Neural progenitor cell (in vitro differentiated cells): ENCODE measurements around the gene PCSK4. TPM values are rescaled to one million over a fixed set of nuclear protein-coding genes. Genes with fewer than 3 reads are reported as not detected.
A peak's percentile ranks its signal among the peaks of the same experiment; 100 is the strongest.

Source experiments
- DNase-seq: peaks from one replicate; pipeline ENCODE4 v3.0.0-alpha.2; 2016; ENCODE audit warnings: low spot score
- H2AFZ ChIP-seq: fragments of 200-600 bp; sonication (generic); replicated peaks from 2 replicates; pipeline ENCODE4 v1.6.1; 2016; ENCODE audit warnings: antibody characterized with exemption
- H3F3A ChIP-seq: fragments of 200-600 bp; sonication (generic); 2 replicates; pipeline ENCODE4 v1.6.1; 2016; ENCODE audit warnings: antibody characterized with exemption, low read depth
- H3K27ac ChIP-seq: fragments of 200-600 bp; sonication (generic); 2 replicates; pipeline ENCODE4 v1.5.1; 2016; ENCODE audit warnings: mild to moderate bottlenecking
- H3K27me3 ChIP-seq: fragments of 200-600 bp; sonication (generic); 2 replicates; pipeline ENCODE4 v1.6.1; 2016; ENCODE audit warnings: mild to moderate bottlenecking, moderate library complexity
- H3K36me3 ChIP-seq: fragments of 200-600 bp; sonication (generic); 2 replicates; pipeline ENCODE4 v1.5.1; 2016
- H3K4me1 ChIP-seq: fragments of 200-600 bp; sonication (generic); 2 replicates; pipeline ENCODE4 v1.6.1; 2016; ENCODE audit warnings: mixed run types
- H3K4me2 ChIP-seq: fragments of 200-600 bp; sonication (generic); 2 replicates; pipeline ENCODE4 v1.6.1; 2016
- H3K4me3 ChIP-seq: fragments of 200-600 bp; sonication (generic); 2 replicates; pipeline ENCODE4 v1.5.1; 2016
- H3K79me2 ChIP-seq: fragments of 200-600 bp; sonication (generic); 2 replicates; pipeline ENCODE4 v1.6.1; 2016; ENCODE audit warnings: low read depth
- H3K9ac ChIP-seq: fragments of 200-600 bp; sonication (generic); 2 replicates; pipeline ENCODE4 v1.6.1; 2016
- H3K9me3 ChIP-seq: fragments of 200-600 bp; sonication (generic); 2 replicates; pipeline ENCODE4 v1.5.1; 2016; ENCODE audit warnings: low read depth
- H4K20me1 ChIP-seq: fragments of 200-600 bp; sonication (generic); 2 replicates; pipeline ENCODE4 v1.6.1; 2016; ENCODE audit warnings: low read depth
- H3K27ac Mint-ChIP-seq: 3 replicates; pipeline ENCODE4 v1.8.0; 2021; ENCODE audit warnings: mixed read lengths
- H3K27me3 Mint-ChIP-seq: 2 replicates; pipeline ENCODE4 v1.8.0; 2022; ENCODE audit warnings: low read depth, mild to moderate bottlenecking, inconsistent platforms, moderate library complexity, mixed read lengths; ENCODE audit not compliant: insufficient read depth
- H3K36me3 Mint-ChIP-seq: 3 replicates; pipeline ENCODE4 v1.8.0; 2021; ENCODE audit warnings: mixed read lengths
- H3K4me1 Mint-ChIP-seq: 3 replicates; pipeline ENCODE4 v1.8.0; 2021; ENCODE audit warnings: mixed read lengths
- H3K4me3 Mint-ChIP-seq: 3 replicates; pipeline ENCODE4 v1.8.0; 2021; ENCODE audit warnings: mild to moderate bottlenecking, moderate library complexity, mixed read lengths
- H3K9me3 Mint-ChIP-seq: 3 replicates; pipeline ENCODE4 v1.8.0; 2020; ENCODE audit warnings: mixed read lengths
- EZH2 ChIP-seq: fragments of 200-600 bp; sonication (generic); IDR thresholded peaks from 2 replicates; pipeline ENCODE4 v1.6.1; 2017; ENCODE audit warnings: antibody characterized with exemption, mild to moderate bottlenecking, moderate library complexity
- EZH2phosphoT487 ChIP-seq: fragments of 200-600 bp; sonication (generic); IDR thresholded peaks from 2 replicates; pipeline ENCODE4 v1.6.1; 2017; ENCODE audit warnings: antibody characterized with exemption
- total RNA-seq: library from RNA; depleted of rRNA; stranded (reverse); fragments of >200 nt; gene quantifications from 2 replicates; pipeline ENCODE4 v1.2.3, GENCODE V29; 2015; ENCODE audit warnings: low replicate concordance
- TF ChIP-seq, protein P1 (sequence below): fragments of 200-600 bp; sonication (generic); IDR thresholded peaks from 2 replicates; pipeline ENCODE4 v1.5.1; 2017; ENCODE audit warnings: antibody characterized with exemption, mild to moderate bottlenecking

PCSK4 gene
- total RNA-seq, 1 donor from 2014 or later = 3.6 TPM

DNA sequence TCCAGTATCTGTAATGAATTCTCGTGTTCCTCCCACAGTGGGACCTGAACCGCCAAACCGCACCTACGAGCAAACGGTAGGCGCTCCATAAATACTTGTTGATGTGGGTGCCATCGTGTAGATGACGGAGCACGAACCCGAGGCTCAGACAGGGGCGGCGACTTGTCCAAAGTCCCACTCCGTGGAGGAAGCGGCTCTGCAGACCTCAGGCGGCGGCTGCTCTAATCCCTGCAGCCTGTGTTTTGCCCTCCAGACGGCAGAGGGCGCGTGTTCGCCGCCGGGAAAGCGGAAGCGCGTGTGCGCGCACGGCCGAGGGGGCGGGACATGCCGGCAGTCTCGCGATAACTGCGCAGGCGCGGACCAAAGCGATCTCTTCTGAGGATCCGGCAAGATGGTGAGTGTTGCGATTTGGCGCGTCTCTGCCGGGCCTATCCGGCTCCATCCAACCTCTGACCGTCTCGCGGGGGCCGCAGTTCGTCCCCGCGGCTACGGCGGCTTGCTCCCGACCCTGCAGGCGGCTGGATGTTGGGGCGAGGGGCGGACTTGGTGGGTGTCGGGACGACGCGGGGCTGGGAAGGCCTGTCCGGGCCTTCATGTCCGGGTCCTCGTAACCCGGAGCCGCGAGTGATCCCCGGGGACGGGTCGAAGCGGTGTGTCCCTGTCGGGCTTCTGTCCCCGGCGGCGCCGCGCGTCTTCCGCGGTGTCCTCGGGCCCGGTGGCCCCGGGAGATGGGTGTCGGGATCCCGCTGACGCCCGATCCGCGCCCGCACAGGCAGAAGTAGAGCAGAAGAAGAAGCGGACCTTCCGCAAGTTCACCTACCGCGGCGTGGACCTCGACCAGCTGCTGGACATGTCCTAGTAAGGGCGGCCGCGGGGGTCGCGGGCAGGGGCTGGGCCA, 51.9 kb downstream of the PCSK4 start, which contains the start of gene RPS15:
TSS of gene RPS15 (plus strand) at position 362 of the 898 bp plus-strand sequence. CDS start at position 392, 30 bp downstream.
- Histone ChIP-seq H4K20me1 (peaks cover 70% of the 10 kb centered on the region), H2AFZ (peak within 1 kb of the TSS; percentile 70), H3K4me2 (peak within 1 kb of the TSS; percentile 97), H3F3A (peaks cover 76% of the 10 kb centered on the region), H3K4me1 (peaks cover 7% of the 10 kb centered on the region), H3K9me3 (no peaks in the 10 kb centered on the region), H3K36me3 (peaks cover 11% of the 10 kb centered on the region), H3K4me3 (peak within 1 kb of the TSS; percentile 90), H3K27me3 (no peaks in the 10 kb centered on the region), H3K9ac (peak within 1 kb of the TSS; percentile 100), H3K27ac (peak within 1 kb of the TSS; percentile 98), H3K79me2 (peaks cover 35% of the 10 kb centered on the region)
- Mint-ChIP-seq H3K4me1 (peaks cover 21% of the 10 kb centered on the region), H3K4me3 (peak within 1 kb of the TSS; percentile 97), H3K9me3 (no peaks in the 10 kb centered on the region), H3K36me3 (peaks cover 33% of the 10 kb centered on the region), H3K27ac (peak within 1 kb of the TSS; percentile 99), H3K27me3 (peaks cover 10% of the 10 kb centered on the region)
- DNase-seq = peak; percentile 97
- no peak for TF ChIP-seq EZH2phosphoT487
- TF ChIP-seq, protein P1, sequence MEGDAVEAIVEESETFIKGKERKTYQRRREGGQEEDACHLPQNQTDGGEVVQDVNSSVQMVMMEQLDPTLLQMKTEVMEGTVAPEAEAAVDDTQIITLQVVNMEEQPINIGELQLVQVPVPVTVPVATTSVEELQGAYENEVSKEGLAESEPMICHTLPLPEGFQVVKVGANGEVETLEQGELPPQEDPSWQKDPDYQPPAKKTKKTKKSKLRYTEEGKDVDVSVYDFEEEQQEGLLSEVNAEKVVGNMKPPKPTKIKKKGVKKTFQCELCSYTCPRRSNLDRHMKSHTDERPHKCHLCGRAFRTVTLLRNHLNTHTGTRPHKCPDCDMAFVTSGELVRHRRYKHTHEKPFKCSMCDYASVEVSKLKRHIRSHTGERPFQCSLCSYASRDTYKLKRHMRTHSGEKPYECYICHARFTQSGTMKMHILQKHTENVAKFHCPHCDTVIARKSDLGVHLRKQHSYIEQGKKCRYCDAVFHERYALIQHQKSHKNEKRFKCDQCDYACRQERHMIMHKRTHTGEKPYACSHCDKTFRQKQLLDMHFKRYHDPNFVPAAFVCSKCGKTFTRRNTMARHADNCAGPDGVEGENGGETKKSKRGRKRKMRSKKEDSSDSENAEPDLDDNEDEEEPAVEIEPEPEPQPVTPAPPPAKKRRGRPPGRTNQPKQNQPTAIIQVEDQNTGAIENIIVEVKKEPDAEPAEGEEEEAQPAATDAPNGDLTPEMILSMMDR = peak; percentile 93

DNA sequence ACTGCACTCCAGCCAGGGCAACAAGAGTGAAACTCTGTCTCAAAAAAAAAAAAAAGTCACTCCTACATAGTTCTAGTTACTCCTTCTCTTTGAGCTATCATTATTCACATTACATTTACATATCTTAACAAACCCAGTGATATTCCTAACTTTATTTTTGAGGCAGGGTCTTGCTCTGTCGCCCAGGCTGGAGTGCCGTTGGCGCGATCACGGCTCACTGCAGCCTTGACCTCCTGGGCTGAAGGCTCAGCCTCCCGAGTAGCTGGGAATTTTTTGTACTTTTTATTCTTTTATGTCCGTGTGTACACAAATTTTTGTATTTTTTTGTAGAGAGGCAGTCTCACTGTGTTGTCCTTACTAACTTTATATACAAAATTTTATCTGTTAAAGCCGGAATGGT, 52.5 kb downstream of the PCSK4 start:
- H3K4me1 ChIP-seq = peaks cover 7% of the 10 kb centered on the region
- no peak overlapping the region for H3K27ac Mint-ChIP-seq
- no peak overlapping the region for H3K4me2 ChIP-seq
- peaks cover 69% of the 10 kb centered on the region for H3F3A ChIP-seq
- no peak overlapping the region for H2AFZ ChIP-seq
- H3K4me1 Mint-ChIP-seq = peaks cover 19% of the 10 kb centered on the region
- no peak for DNase-seq
- TF ChIP-seq, protein P1 = no peak
- TF ChIP-seq EZH2 (no peak), EZH2phosphoT487 (no peak)
- peaks cover 67% of the 10 kb centered on the region for H4K20me1 ChIP-seq
- peaks cover 35% of the 10 kb centered on the region for H3K79me2 ChIP-seq
- no peak overlapping the region for H3K4me3 ChIP-seq
- peaks cover 30% of the 10 kb centered on the region for H3K36me3 Mint-ChIP-seq
- no peaks in the 10 kb centered on the region for H3K9me3 ChIP-seq
- H3K27me3 Mint-ChIP-seq = peaks cover 10% of the 10 kb centered on the region
- H3K4me3 Mint-ChIP-seq = peak overlapping the region; percentile 97
- H3K9me3 Mint-ChIP-seq = no peaks in the 10 kb centered on the region
- H3K9ac ChIP-seq = no peak overlapping the region
- peaks cover 11% of the 10 kb centered on the region for H3K36me3 ChIP-seq
- H3K27ac ChIP-seq = no peak overlapping the region
- H3K27me3 ChIP-seq = no peaks in the 10 kb centered on the region

DNA sequence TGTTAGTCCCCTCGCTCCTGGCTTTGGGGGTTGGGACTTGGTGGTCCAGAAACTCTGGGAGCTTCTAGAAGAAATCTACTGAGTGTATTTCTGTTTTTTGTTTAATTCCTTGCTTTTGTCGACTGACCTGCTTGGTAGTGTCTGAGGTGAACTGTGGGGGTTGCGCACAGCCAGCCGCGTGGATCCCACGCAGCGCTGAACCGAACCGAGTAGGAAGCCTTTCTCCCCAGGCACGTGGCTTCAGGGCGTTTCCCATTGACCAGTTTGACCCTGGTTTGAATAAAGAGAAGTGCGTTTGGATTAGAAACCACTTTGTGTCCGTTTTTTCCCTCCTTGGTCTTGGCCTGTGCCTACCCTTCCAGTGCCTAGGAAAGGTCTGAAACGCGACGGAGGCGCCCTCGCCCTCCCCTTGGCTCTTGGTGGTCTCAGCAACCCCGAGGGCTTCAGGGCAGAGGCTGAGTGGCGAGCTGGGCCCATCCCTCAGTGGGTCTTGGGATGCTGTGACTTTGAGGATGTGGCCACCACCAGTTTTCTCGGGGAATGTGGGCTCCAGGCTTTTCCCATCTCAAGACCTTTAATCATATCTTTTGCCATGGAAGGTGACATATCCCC, 54.7 kb downstream of the PCSK4 start:
- no peak overlapping the region for H3K4me2 ChIP-seq
- H4K20me1 ChIP-seq = peaks cover 60% of the 10 kb centered on the region
- peaks cover 7% of the 10 kb centered on the region for H3K4me1 ChIP-seq
- TF ChIP-seq EZH2 (no peak), EZH2phosphoT487 (no peak)
- TF ChIP-seq, protein P1 = no peak
- H3K36me3 Mint-ChIP-seq = peaks cover 18% of the 10 kb centered on the region
- H3K9me3 ChIP-seq = no peaks in the 10 kb centered on the region
- H3K79me2 ChIP-seq = peaks cover 23% of the 10 kb centered on the region
- H3K27ac ChIP-seq = no peak overlapping the region
- DNase-seq = no peak
- no peak overlapping the region for H2AFZ ChIP-seq
- peaks cover 6% of the 10 kb centered on the region for H3K27me3 Mint-ChIP-seq
- H3K36me3 ChIP-seq = no peaks in the 10 kb centered on the region
- peaks cover 16% of the 10 kb centered on the region for H3K4me1 Mint-ChIP-seq
- H3F3A ChIP-seq = peaks cover 48% of the 10 kb centered on the region
- no peak overlapping the region for H3K9ac ChIP-seq
- H3K4me3 ChIP-seq = no peak overlapping the region
- H3K27ac Mint-ChIP-seq = peak overlapping the region; percentile 60
- H3K9me3 Mint-ChIP-seq = no peaks in the 10 kb centered on the region
- no peaks in the 10 kb centered on the region for H3K27me3 ChIP-seq
- no peak overlapping the region for H3K4me3 Mint-ChIP-seq
